Mesendoderm (in vitro differentiated cells): ENCODE data around the gene KIF1A.

Source experiments
- DNase-seq: peaks from one replicate; pipeline ENCODE4 v3.0.0; 2013
- H2AK5ac ChIP-seq: 2 replicates; pipeline ENCODE4 v1.6.1; 2013; ENCODE audit warnings: low read length, inconsistent platforms
- H2BK120ac ChIP-seq: 2 replicates; pipeline ENCODE4 v1.6.1; 2013; ENCODE audit warnings: low read depth, mild to moderate bottlenecking, low read length, moderate library complexity, mixed read lengths
- H2BK15ac ChIP-seq: replicated peaks from 2 replicates; pipeline ENCODE4 v1.6.1; 2013; ENCODE audit warnings: low read depth, mild to moderate bottlenecking, moderate library complexity
- H2BK5ac ChIP-seq: 2 replicates; pipeline ENCODE4 v1.6.1; 2013; ENCODE audit warnings: low read length, inconsistent platforms
- H3K18ac ChIP-seq: 2 replicates; pipeline ENCODE4 v1.6.1; 2013; ENCODE audit warnings: mild to moderate bottlenecking, low read length, mixed read lengths
- H3K23ac ChIP-seq: one replicate; pipeline ENCODE4 v1.6.1; 2013; ENCODE audit warnings: low read length
- H3K27ac ChIP-seq: 2 replicates; pipeline ENCODE4 v1.5.1; 2013; ENCODE audit warnings: low read depth, mild to moderate bottlenecking, inconsistent platforms, low read length, moderate library complexity
- H3K27me3 ChIP-seq: 2 replicates; pipeline ENCODE4 v1.6.1; 2013; ENCODE audit warnings: low read length, control low read depth, mild to moderate bottlenecking, inconsistent platforms; ENCODE audit not compliant: insufficient read depth, poor library complexity
- H3K36me3 ChIP-seq: 2 replicates; pipeline ENCODE4 v1.6.1; 2013; ENCODE audit warnings: low read length, inconsistent platforms; ENCODE audit not compliant: control insufficient read depth, insufficient read depth
- H3K4ac ChIP-seq: one replicate; pipeline ENCODE4 v1.6.1; 2013; ENCODE audit warnings: low read depth, mild to moderate bottlenecking, low read length, moderate library complexity
- H3K4me1 ChIP-seq: 2 replicates; pipeline ENCODE4 v1.6.1; 2013; ENCODE audit warnings: low read depth, low read length, inconsistent platforms; ENCODE audit not compliant: control insufficient read depth
- H3K4me2 ChIP-seq: 2 replicates; pipeline ENCODE4 v1.6.1; 2013; ENCODE audit warnings: low read length
- H3K4me3 ChIP-seq: 2 replicates; pipeline ENCODE4 v1.5.1; 2013; ENCODE audit warnings: mild to moderate bottlenecking, low read length
- H3K56ac ChIP-seq: one replicate; pipeline ENCODE4 v1.6.1; 2013; ENCODE audit warnings: low read length
- H3K79me1 ChIP-seq: 2 replicates; pipeline ENCODE4 v1.6.1; 2013; ENCODE audit warnings: low read length, inconsistent platforms
- H3K79me2 ChIP-seq: 2 replicates; pipeline ENCODE4 v1.6.1; 2013; ENCODE audit warnings: mild to moderate bottlenecking, low read length; ENCODE audit not compliant: control insufficient read depth, insufficient read depth
- H3K9ac ChIP-seq: 2 replicates; pipeline ENCODE4 v1.6.1; 2013; ENCODE audit warnings: low read length, inconsistent platforms
- H4K5ac ChIP-seq: one replicate; pipeline ENCODE4 v1.6.1; 2013; ENCODE audit warnings: low read length
- H4K8ac ChIP-seq: one replicate; pipeline ENCODE4 v1.6.1; 2013; ENCODE audit warnings: low read depth, mild to moderate bottlenecking, control low read depth, low read length, moderate library complexity
- WGBS: extraction: QIAGEN DNeasy Blood & Tissue Kit; methylation state at CpG from one replicate; pipeline ENCODE4 v1.1.7; 2013; ENCODE audit warnings: low lambda C conversion rate, missing lambda C conversion rate; ENCODE audit not compliant: insufficient coverage; ENCODE audit errors: extremely low coverage; 5-methylcytosine and 5-hydroxymethylcytosine counted together

The KIF1A gene

GRCh38 chr2:240734756-240735155, 85.3 kb downstream of the KIF1A start:
- Histone ChIP-seq H4K8ac (no peak overlapping the region), H3K56ac (no peak overlapping the region), H3K4me3 (no peak overlapping the region), H2BK5ac (no peak overlapping the region), H3K23ac (no peak overlapping the region), H2BK120ac (no peak overlapping the region), H3K4me2 (no peak overlapping the region), H4K5ac (no peak overlapping the region), H3K27ac (no peak overlapping the region), H3K36me3 (peaks cover 4% of the 10 kb centered on the region), H2BK15ac (no peak overlapping the region), H3K79me2 (no peaks in the 10 kb centered on the region), H2AK5ac (no peak overlapping the region), H3K79me1 (no peaks in the 10 kb centered on the region), H3K4me1 (no peaks in the 10 kb centered on the region), H3K18ac (no peak overlapping the region), H3K4ac (no peak overlapping the region), H3K27me3 (no peaks in the 10 kb centered on the region), H3K9ac (no peak overlapping the region)
- DNase-seq, result no peak
- no CpG with 5 or more reads among the region's 17 CpGs for WGBS

- H4K8ac ChIP-seq, result no peak overlapping the region
- H3K23ac ChIP-seq, result no peak overlapping the region
- no peaks in the 10 kb centered on the region for H3K79me2 ChIP-seq
- no peak overlapping the region for H2BK5ac ChIP-seq
- H3K36me3 ChIP-seq, result peaks cover under 1% of the 10 kb centered on the region
- H3K4me2 ChIP-seq, result no peak overlapping the region
- DNase-seq, result peak; percentile 16
- no peak overlapping the region for H2BK120ac ChIP-seq
- no peak overlapping the region for H3K4ac ChIP-seq
- no peak overlapping the region for H4K5ac ChIP-seq
- no peaks in the 10 kb centered on the region for H3K4me1 ChIP-seq
- no peaks in the 10 kb centered on the region for H3K27me3 ChIP-seq
- H3K18ac ChIP-seq, result no peak overlapping the region
- H3K56ac ChIP-seq, result no peak overlapping the region
- H2AK5ac ChIP-seq, result no peak overlapping the region
- H3K27ac ChIP-seq, result no peak overlapping the region
- H2BK15ac ChIP-seq, result no peak overlapping the region
- no peak overlapping the region for H3K9ac ChIP-seq
- H3K79me1 ChIP-seq, result no peaks in the 10 kb centered on the region
- WGBS, result no CpG with 5 or more reads among the region's 24 CpGs
- no peak overlapping the region for H3K4me3 ChIP-seq
These were observed 86.1 kb downstream of the KIF1A start for GRCh38 chr2:240733803-240734495.

GRCh38 chr2:240732911-240733622, 87.0 kb downstream of the KIF1A start:
- H2BK5ac ChIP-seq, result no peak overlapping the region
- no peak overlapping the region for H4K8ac ChIP-seq
- no peak for DNase-seq
- H2BK15ac ChIP-seq, result no peak overlapping the region
- H2BK120ac ChIP-seq, result no peak overlapping the region
- no peak overlapping the region for H3K4me3 ChIP-seq
- no peak overlapping the region for H3K9ac ChIP-seq
- H3K27me3 ChIP-seq, result no peaks in the 10 kb centered on the region
- H3K18ac ChIP-seq, result no peak overlapping the region
- no peak overlapping the region for H4K5ac ChIP-seq
- WGBS, result no CpG with 5 or more reads among the region's 10 CpGs
- no peaks in the 10 kb centered on the region for H3K4me1 ChIP-seq
- H3K79me2 ChIP-seq, result no peaks in the 10 kb centered on the region
- H3K4ac ChIP-seq, result no peak overlapping the region
- no peak overlapping the region for H3K27ac ChIP-seq
- H3K36me3 ChIP-seq, result no peaks in the 10 kb centered on the region
- H2AK5ac ChIP-seq, result no peak overlapping the region
- no peak overlapping the region for H3K4me2 ChIP-seq
- H3K79me1 ChIP-seq, result no peaks in the 10 kb centered on the region
- no peak overlapping the region for H3K23ac ChIP-seq
- no peak overlapping the region for H3K56ac ChIP-seq

- Histone ChIP-seq H3K79me2 (no peaks in the 10 kb centered on the region), H2BK15ac (no peak overlapping the region), H2BK5ac (no peak overlapping the region), H3K18ac (no peak overlapping the region), H3K79me1 (no peaks in the 10 kb centered on the region), H3K56ac (no peak overlapping the region), H3K23ac (no peak overlapping the region), H3K4me1 (no peaks in the 10 kb centered on the region), H3K27ac (no peak overlapping the region), H3K36me3 (no peaks in the 10 kb centered on the region), H2BK120ac (no peak overlapping the region), H2AK5ac (no peak overlapping the region), H3K9ac (no peak overlapping the region), H4K5ac (no peak overlapping the region), H4K8ac (no peak overlapping the region), H3K4ac (no peak overlapping the region), H3K4me3 (no peak overlapping the region), H3K27me3 (no peaks in the 10 kb centered on the region), H3K4me2 (no peak overlapping the region)
- WGBS, result 100% methylated on average over 5 of the region's 5 CpGs
- no peak for DNase-seq
These were observed 87.8 kb downstream of the KIF1A start for GRCh38 chr2:240732184-240732583.

GRCh38 chr2:240731178-240731545, 88.9 kb downstream of the KIF1A start:
- Histone ChIP-seq H4K8ac (no peak overlapping the region), H3K4ac (no peak overlapping the region), H3K9ac (no peak overlapping the region), H2BK15ac (no peak overlapping the region), H3K4me2 (no peak overlapping the region), H3K36me3 (no peaks in the 10 kb centered on the region), H3K27me3 (no peaks in the 10 kb centered on the region), H3K79me1 (no peaks in the 10 kb centered on the region), H3K27ac (no peak overlapping the region), H2AK5ac (no peak overlapping the region), H2BK5ac (no peak overlapping the region), H4K5ac (no peak overlapping the region), H3K4me3 (no peak overlapping the region), H3K79me2 (no peaks in the 10 kb centered on the region), H3K18ac (no peak overlapping the region), H3K56ac (no peak overlapping the region), H3K23ac (no peak overlapping the region), H2BK120ac (no peak overlapping the region), H3K4me1 (no peaks in the 10 kb centered on the region)
- no CpG with 5 or more reads among the region's 9 CpGs for WGBS
- DNase-seq, result no peak
